NCI-H82 treated with DMSO at 0.1 percent for 48 hours (cell line): Measurements from ENCODE around the gene LPIN2.
"Not testable (repeated sequence)": the region's sequence is repeated elsewhere in the genome, so short reads cannot be mapped to it uniquely, and the experiment has no call there.

Experiments used
- DNase-seq: peaks from one replicate; lab custom pipeline; 2025; ENCODE audit not compliant: unreplicated experiment; lab: John Stamatoyannopoulos, UW

The LPIN2 gene

DNA sequence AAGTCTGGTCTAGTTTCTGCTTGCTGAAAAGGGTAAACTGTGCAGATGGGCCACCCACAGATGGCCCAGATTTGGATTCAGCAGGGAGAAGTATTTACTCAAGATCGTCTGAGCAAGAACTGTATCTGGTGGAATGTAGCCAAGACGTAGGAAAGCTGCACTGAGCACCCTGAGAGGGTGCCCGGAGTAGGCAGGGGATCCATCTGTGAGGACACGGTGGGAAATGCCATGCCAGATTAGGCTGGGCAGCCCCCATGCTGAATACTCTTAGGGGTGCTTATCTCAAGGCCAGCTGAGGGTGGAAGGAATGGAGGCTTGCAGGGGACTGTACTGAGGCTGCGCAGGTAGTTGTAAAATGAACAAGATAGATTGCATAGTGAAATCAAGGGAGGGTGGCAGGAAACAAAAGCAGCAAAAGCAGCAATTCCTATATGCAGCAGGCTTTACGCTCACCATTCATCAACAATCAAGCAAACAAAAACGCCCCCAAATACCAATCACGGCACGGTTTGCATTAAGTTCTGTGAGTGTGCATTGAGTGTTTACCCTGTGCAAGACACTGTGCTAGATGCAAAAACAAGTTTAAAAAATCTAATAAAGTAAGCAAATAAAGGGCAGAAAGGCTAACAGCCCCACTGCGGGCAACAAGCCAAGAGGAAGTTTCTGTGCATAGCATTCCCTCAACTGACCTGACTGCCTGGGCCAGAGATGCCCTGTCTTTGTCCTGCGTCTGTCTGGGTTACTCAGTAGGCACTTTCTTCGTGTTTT, 32.2 kb upstream of the LPIN2 start:
- no peak for DNase-seq

- no peak for DNase-seq
These were observed 29.4 kb upstream of the LPIN2 start for GRCh38 chr18:3042379-3042778.

GRCh38 chr18:3041843-3042242, 28.9 kb upstream of the LPIN2 start:
- no peak for DNase-seq

- no peak for DNase-seq
These were observed 27.9 kb upstream of the LPIN2 start for GRCh38 chr18:3040881-3041280.

GRCh38 chr18:3040173-3040572, 27.2 kb upstream of the LPIN2 start:
- no peak for DNase-seq

DNA sequence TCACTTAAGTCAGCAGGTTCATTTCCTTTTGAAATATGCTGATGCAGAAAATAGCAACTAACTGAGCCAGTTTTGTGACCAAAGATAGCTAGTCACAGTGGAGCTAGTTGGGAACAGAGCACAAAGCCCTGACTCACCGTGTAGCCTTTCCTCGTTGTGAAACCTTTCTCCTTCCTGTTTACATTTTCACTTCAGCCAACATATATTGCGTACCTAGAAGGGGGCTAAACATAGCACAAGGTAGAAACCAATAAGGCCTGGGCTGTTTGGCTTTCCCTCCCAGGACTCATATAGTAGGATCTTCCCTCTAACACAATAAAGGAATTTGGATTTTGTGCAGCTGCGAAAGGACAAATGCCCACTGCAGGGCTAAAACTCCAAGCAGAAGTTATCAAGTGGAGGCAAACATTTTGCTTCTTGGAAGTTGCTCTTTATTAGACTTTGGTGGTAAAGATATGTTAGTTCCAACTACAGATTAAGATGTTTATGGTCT, 24.5 kb upstream of the LPIN2 start:
- DNase-seq, result no peak

GRCh38 chr18:3036108-3036507, 23.2 kb upstream of the LPIN2 start:
- no peak for DNase-seq

GRCh38 chr18:3035635-3036034, 22.7 kb upstream of the LPIN2 start:
- no peak for DNase-seq

DNA sequence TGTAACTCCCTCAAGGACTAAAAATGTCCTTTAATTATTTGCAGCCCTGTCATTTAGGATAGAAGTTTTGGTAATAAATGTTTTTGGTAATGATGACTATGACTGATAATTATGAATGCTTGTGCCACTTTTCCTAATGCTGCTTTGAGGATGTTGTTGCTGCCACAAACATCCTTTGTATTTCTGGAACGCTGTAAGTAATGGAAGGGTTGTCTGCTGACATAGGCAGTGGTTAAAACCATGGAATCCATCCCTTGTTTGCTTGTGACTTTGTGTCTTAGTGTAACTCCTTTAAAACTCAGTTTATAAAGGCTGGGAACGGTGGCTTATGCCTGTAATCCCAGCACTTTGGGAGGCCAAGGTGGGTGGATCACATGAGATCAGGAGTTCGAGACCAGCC, 19.8 kb upstream of the LPIN2 start:
- no peak for DNase-seq

DNA sequence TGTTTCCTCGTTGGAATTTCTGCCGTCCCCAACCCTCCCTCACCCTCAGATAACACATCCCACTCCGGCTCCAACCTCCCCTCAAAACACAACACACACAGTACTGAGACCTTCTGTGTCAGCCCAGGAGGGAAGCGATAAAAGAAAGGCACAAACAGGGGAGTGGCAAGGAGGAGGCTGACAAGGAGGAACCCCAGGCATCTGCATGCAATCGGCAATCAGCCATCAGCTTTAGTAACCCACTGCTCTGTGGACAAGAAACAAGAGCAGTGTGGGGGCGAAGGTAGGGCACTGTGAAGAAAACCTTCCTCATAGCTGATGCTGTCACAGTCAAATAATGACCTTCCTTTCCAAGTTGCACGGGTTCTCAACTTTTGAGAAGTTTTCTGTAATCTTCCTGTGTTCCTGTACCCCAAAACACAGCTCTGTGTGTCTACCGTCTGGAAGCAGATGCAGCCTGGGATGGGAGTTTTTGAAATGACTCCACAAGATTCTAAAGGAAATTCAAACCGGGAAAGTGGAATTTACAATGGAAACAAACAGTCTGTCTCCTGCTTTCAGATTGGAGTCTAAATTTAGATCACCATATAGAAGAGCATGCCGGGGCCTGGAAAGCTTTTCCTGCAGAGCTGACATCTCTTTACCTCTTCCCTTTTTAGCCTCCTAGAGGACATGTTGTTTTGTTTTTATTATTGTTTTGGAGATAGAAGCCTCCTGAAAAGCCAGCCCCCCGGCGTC, 16.4 kb upstream of the LPIN2 start:
- DNase-seq, result no peak

- not testable (repeated sequence) for DNase-seq
These were observed 15.2 kb upstream of the LPIN2 start for GRCh38 chr18:3028115-3028514.

DNA sequence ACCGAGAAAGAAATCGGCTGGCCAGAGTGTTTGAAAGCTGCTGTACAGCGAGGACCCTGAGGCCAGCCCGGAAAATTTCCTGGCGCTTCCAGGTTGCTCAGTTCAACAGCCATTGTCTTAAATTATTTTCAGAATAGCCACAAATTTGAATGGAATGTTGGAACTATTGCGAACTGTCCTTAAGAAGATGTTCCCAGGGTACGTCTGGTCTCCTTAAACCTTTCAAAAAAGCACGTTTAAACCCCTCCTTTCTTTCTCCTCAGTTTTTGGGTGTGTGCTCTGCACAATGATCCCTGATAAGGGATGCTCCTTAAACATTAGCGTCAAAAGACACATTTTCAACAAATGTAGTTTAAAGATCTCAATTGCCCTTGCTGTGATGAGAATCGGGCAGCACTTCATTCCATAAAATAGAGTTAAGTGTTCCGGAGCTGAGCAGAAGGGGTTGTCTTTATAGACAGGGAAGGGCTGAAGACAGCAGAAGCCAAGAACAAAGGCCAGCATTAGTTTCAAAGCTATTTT, 14.5 kb upstream of the LPIN2 start:
- no peak for DNase-seq

DNA sequence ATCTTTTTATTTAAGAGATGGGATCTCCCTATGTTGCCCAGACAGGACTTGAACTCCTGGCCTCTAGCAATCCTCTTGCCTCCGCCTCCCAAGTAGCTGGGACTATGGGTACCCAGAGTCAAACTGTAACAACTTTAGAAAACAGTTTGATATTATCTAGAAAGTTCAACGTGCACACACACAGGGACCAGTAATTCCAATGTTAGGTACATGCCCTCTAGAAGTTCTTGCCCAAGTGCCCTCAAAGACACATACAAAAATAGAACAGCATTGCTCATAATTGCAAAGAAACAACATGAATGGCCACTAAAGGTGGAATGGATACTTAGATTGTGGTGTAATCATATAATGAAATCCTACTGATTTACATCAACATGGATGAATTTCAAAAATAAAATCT, 12.6 kb upstream of the LPIN2 start:
- DNase-seq, result no peak

DNA sequence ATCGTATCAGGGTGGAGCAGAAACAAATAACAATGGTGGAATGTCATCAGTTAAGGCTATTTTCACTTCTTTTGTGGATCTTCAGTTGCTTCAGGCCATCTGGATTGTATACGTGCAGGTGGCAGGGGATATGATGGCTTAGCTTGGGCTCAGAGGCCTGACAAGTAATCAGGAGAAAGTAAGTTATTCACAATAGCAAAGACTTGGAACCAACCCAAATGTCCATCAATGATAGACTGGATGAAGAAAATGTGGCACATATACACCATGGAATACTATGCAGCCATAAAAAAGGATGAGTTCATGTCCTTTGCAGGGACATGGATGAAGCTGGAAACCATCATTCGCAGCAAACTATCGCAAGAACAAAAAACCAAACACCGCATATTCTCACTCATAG, 10.7 kb upstream of the LPIN2 start:
- not testable (repeated sequence) for DNase-seq

DNA sequence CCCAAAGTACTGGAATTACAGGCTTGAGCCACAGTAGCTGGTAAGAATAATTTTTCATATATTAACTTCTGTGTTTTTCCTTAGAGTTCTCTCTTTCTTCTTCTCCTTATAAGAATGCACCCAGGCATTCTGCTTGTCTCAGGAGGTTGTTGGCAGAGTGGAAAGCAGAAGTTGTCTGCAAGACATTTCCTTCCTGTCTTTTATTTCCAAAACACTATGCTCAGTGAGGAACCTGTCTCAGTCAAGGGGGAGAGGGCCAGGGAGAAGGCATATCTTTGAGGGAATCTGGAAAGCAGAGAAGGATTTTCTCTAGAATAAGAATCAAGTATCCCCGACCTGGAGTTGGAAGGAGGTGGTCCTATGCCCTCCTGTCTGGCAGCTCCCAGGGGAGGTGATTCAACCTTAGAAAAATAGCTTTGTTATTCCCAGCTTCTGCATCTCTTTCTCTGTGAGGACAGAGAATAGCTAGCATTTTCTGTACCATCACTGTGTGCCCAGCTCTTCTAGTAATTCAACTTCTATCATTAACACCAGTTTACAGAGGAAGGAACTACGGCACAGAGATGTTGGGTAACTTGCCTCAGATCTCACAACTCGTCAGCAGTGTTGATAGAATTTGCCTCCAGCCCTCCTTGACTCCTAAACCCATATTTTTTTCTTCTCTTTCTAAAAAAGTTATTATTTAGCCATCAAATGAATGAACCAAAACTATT, 3.8 kb upstream of the LPIN2 start:
- no peak for DNase-seq

DNA sequence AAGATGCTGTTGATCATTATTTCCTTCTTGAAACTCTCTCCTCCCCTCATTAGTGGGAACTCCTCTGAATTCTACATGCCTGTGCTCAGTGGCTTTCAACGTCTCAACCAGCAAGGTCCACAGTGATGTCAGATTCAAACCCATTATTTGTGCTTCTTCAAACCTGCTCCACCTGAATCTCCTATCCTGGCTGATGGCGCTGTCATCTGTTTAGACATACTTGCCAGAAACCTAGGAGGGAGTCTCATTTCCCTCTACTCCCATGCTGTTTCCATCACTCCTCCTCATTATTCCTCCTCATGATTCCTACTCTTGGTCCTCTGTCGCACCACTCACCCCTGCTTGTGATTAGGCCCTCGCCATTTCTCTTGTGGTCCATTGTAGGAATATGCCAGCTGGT, 2.9 kb upstream of the LPIN2 start:
- DNase-seq, result no peak

DNA sequence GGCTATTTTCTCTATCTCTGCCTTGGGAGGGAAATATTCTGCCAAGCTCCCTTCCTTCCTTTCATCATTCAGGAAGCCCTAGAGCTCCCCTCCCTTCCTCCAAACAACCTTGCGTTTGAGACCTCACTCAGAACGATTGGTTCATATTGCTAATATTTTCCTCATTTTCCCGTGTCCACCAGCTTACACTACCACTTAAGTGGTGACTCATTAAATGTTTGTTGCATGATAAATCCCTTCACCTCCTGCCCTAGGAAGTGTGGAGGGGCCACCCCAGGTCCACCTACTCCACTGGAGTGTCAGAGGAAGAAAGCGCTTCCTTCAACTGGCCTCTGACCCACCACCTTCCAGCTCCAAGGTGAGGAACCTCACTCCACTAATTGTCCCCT, 2.3 kb upstream of the LPIN2 start:
- no peak for DNase-seq

DNA sequence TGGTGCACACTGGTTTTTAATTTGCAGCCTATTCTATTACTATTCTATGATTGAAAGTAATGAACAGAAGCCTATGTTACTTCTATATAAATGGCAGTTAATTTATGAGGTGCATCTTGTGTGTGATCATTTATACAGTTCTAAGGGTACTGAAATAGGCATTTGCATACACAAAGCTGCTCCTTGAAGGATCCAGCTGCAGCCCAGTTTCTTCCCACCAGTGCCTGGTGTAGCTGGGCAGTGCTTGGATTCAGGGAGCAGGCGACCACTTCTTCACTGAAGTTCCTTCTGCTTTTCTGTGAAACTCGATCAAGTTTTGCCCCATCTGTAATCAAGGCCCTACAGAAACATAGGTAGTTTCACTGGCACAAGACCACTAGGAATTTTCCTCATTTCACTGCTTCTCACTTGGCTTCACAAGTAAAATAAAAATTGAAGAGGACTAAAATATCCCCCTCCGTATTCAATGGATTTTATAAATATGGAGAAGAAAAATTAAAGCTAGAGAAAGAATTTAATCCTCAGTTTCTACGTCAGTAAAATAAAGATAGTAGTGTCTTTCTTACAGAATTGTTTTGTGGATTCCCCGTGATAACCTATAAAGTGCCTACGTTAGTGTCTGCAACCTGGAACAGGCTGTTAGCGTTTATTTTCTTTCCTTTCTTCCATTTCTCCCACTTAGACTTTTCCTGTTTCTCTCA, 1.7 kb upstream of the LPIN2 start:
- no peak for DNase-seq

- DNase-seq, result no peak
These were observed 564 bp downstream of the LPIN2 start for GRCh38 chr18:3012136-3013023.

DNA sequence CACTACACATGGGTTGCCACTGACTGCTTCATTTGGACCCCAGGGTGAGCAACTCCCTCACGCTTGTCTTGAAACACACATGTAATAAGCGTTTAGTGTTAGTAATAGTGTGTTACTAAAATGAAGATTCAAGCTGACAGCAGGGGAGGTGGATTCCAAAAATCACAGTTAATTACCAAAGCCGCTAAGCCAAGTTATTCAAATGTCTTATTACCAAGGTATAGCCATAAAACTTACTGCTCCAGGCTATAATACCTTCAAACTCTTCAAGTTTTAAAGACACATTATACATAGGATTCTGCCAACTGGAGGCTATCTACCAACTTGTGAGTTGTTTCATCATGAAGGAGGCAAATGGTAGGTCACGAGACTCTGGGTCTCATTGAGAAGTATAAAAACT, 2.9 kb downstream of the LPIN2 start:
- no peak for DNase-seq
